Keratinocyte (primary cell): ENCODE results near the gene SDC1. TPM values are rescaled to one million over a fixed set of nuclear protein-coding genes. Genes with fewer than 3 reads are reported as not detected.

Source experiments
- DNase-seq: peaks from one replicate; pipeline ENCODE4 v3.0.0-alpha.2; 2011; ENCODE audit warnings: low read depth, missing footprints, low spot score
- FAIRE-seq: peaks from 2 replicates; lab custom pipeline; 2011; peaks lifted over from hg19 to GRCh38; lab: Jason Lieb, UNC
- H2AFZ ChIP-seq: 2 replicates; pipeline ENCODE4 v1.6.0; 2012; ENCODE audit warnings: low read length, control low read depth, inconsistent platforms; ENCODE audit not compliant: control insufficient read depth
- H3K27ac ChIP-seq: 2 replicates; pipeline ENCODE4 v1.5.1; 2011; ENCODE audit warnings: low read length; ENCODE audit not compliant: control insufficient read depth, insufficient read depth
- H3K27me3 ChIP-seq: 3 replicates; pipeline ENCODE4 v1.6.0; 2011; ENCODE audit warnings: low read length; ENCODE audit not compliant: control insufficient read depth, insufficient read depth; ENCODE audit errors: extremely low read depth
- H3K36me3 ChIP-seq, 2 experiments: 2 replicates in 1 of 2; 3 replicates in 1 of 2; pipeline ENCODE4 v1.5.1; 2011; ENCODE audit warnings: low read length in 2 of 2, mild to moderate bottlenecking in 1 of 2; ENCODE audit not compliant: control insufficient read depth in 2 of 2, insufficient read depth in 2 of 2; ENCODE audit errors: extremely low read depth in 1 of 2
- H3K4me1 ChIP-seq: 3 replicates; pipeline ENCODE4 v1.5.1; 2011; ENCODE audit warnings: low read length; ENCODE audit not compliant: control insufficient read depth, insufficient read depth; ENCODE audit errors: extremely low read depth
- H3K4me2 ChIP-seq: 3 replicates; pipeline ENCODE4 v1.6.0; 2011; ENCODE audit warnings: low read depth, low read length; ENCODE audit not compliant: control insufficient read depth, insufficient read depth; ENCODE audit errors: extremely low read depth
- H3K4me3 ChIP-seq, 3 experiments: fragments of 200-600 bp in 1 of 3; sonication (generic) in 1 of 3; 2 replicates in 2 of 3; 3 replicates in 1 of 3; pipeline ENCODE4 v1.5.1; 2011 to 2016; ENCODE audit warnings: low read length in 3 of 3, mild to moderate bottlenecking in 3 of 3, control low read depth in 2 of 3, inconsistent platforms in 1 of 3, low read depth in 1 of 3, mixed read lengths in 1 of 3, mixed run types in 1 of 3, moderate library complexity in 1 of 3; ENCODE audit not compliant: control insufficient read depth in 2 of 3, insufficient read depth in 2 of 3; ENCODE audit errors: extremely low read depth in 1 of 3
- H3K79me2 ChIP-seq: 2 replicates; pipeline ENCODE4 v1.6.0; 2012; ENCODE audit warnings: low read length; ENCODE audit not compliant: control insufficient read depth, insufficient read depth
- H3K9ac ChIP-seq: 3 replicates; pipeline ENCODE4 v1.6.0; 2011; ENCODE audit warnings: low read length; ENCODE audit not compliant: control insufficient read depth, insufficient read depth; ENCODE audit errors: extremely low read depth
- H3K9me1 ChIP-seq: 3 replicates; pipeline ENCODE4 v1.6.0; 2011; ENCODE audit warnings: low read length; ENCODE audit not compliant: control insufficient read depth, insufficient read depth; ENCODE audit errors: extremely low read depth
- H3K9me3 ChIP-seq: 2 replicates; pipeline ENCODE4 v1.5.1; 2012; ENCODE audit warnings: low read depth, low read length; ENCODE audit not compliant: control insufficient read depth
- H4K20me1 ChIP-seq: 3 replicates; pipeline ENCODE4 v1.6.0; 2011; ENCODE audit warnings: low read length; ENCODE audit not compliant: control insufficient read depth, insufficient read depth; ENCODE audit errors: extremely low read depth
- EZH2 ChIP-seq: IDR thresholded peaks from one replicate; pipeline ENCODE4 v1.6.1; 2012; ENCODE audit warnings: inconsistent platforms, mild to moderate bottlenecking, low read length, moderate library complexity
- dilution Hi-C: fragments of 300-500 bp; cut with MboI; formaldehyde crosslinking; loops from one replicate; pipeline ENCODE4 v1.7.0; 2020; ENCODE audit warnings: low sequenced_read_pairs; ENCODE audit not compliant: extremely low pct_ligation_motif_present
- polyA plus RNA-seq, 5 experiments: library from polyadenylated mRNA; depleted of rRNA in 3 of 5; stranded (reverse) in 3 of 5; stranded (forward) in 1 of 5; unstranded in 1 of 5; fragments of >200 nt; gene quantifications; 1 replicate in 1 of 5; 2 replicates in 3 of 5; 3 replicates in 1 of 5; pipeline versions ENCODE4 v1.2.1 to v1.2.3, GENCODE V29; 2011 to 2012; ENCODE audit warnings: missing spikeins in 2 of 5, low read depth in 1 of 5, low replicate concordance in 1 of 5
- TF ChIP-seq, protein P1 (sequence below), 3 experiments: IDR thresholded peaks in 1 of 3; conservative IDR thresholded peaks in 1 of 3; optimal IDR thresholded peaks in 1 of 3; 2 replicates in 2 of 3; 3 replicates in 1 of 3; pipeline versions ENCODE3 to v1.5.1; 2011; ENCODE audit warnings: low read length in 3 of 3, mild to moderate bottlenecking in 3 of 3, moderate library complexity in 2 of 3, control low read depth in 1 of 3, inconsistent platforms in 1 of 3; ENCODE audit not compliant: insufficient read depth in 2 of 3; ENCODE audit errors: extremely low read depth in 1 of 3

The SDC1 gene
- polyA plus RNA-seq, 1 donor (not counting 4 experiments of a cell fraction or from before 2014, with no cell fraction given), result 696 TPM

DNA sequence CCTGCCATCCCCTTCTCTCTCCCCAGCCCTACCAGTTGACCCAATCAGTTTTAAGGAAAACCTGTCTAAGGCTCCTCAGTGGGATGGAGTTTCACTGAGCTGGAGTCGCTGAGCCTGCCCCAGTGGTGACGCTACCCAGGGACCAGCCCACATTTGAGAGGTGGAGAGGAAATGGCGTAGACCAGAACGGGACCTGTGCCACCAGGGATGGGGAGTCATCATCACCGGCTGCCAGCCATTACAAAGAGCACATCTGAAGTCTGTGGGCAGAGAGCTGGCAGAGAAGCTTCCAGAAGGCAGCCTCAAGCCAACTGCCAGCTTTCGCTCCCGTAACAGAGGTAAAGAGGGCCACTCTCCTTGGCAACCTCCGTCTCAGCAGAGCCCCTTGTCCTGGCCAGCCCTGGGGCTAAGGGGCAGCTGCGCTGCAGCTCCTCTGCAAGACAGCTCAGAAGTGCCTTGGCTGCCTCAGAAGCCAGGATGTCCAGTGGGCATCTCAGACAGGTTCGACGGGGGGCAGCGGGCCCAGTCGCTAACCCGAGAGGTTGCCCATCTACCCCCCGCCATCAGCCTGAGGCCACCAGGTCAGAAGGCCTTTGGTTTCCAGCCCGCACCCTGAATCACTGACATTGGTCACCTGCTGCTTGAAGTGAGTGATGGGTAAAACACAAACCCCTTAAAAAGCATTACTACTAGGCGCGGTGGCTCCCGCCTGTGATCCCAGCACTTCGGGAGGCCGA lies 15.4 kb downstream of the SDC1 start:
- H3K9me3 ChIP-seq, result no peaks in the 10 kb centered on the region
- H3K79me2 ChIP-seq, result peaks cover 92% of the 10 kb centered on the region
- H3K4me2 ChIP-seq, result peak overlapping the region; percentile 62
- H2AFZ ChIP-seq, result no peak overlapping the region
- peak; percentile 78 for FAIRE-seq
- dilution Hi-C loops, result no loop called here
- H3K36me3 ChIP-seq, result peaks cover 32 to 77% of the 10 kb centered on the region in 2 experiments
- H3K9me1 ChIP-seq, result peaks cover 8% of the 10 kb centered on the region
- H3K4me1 ChIP-seq, result peaks cover 82% of the 10 kb centered on the region
- no peak for DNase-seq
- TF ChIP-seq EZH2, result no peak
- TF ChIP-seq, protein P1, sequence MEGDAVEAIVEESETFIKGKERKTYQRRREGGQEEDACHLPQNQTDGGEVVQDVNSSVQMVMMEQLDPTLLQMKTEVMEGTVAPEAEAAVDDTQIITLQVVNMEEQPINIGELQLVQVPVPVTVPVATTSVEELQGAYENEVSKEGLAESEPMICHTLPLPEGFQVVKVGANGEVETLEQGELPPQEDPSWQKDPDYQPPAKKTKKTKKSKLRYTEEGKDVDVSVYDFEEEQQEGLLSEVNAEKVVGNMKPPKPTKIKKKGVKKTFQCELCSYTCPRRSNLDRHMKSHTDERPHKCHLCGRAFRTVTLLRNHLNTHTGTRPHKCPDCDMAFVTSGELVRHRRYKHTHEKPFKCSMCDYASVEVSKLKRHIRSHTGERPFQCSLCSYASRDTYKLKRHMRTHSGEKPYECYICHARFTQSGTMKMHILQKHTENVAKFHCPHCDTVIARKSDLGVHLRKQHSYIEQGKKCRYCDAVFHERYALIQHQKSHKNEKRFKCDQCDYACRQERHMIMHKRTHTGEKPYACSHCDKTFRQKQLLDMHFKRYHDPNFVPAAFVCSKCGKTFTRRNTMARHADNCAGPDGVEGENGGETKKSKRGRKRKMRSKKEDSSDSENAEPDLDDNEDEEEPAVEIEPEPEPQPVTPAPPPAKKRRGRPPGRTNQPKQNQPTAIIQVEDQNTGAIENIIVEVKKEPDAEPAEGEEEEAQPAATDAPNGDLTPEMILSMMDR (optimal IDR thresholded peaks at IDR 0.05 in 1 of 3, IDR thresholded peaks at IDR 0.05 in 1 of 3, conservative IDR thresholded peaks at IDR 0.05 in 1 of 3; ENCODE audit: extremely low read depth in 1 of 3, insufficient read depth in 2 of 3, low read length in 3 of 3), result no peak
- H3K4me3 ChIP-seq, result no peak overlapping the region
- H3K9ac ChIP-seq, result peak overlapping the region; percentile 55
- H4K20me1 ChIP-seq, result peaks cover 34% of the 10 kb centered on the region
- peak overlapping the region; percentile 64 for H3K27ac ChIP-seq
- H3K27me3 ChIP-seq, result no peaks in the 10 kb centered on the region

DNA sequence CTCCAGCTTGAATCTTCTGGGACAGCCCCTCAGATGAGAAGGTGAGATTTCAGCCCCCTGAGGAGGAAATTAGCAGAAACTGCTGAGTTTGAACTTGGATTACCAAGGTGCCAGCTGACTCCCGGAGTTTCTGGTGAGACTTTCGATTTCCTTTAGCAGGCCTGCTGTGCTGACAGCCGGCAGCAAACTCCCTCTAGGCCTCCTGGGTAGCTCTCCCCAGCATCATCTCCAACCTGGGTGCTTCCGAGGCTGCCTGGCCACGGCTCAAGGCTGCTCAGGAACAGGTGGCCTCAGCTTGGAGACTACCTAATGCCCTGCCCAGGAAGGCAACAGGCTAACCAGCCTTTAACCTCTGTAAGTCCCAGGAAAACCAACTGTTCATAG lies 16.5 kb downstream of the SDC1 start:
- peak overlapping the region; percentile 55 for H3K9ac ChIP-seq
- DNase-seq (no peak), FAIRE-seq (no peak)
- TF ChIP-seq, protein P1 (optimal IDR thresholded peaks at IDR 0.05 in 1 of 3, IDR thresholded peaks at IDR 0.05 in 1 of 3, conservative IDR thresholded peaks at IDR 0.05 in 1 of 3; ENCODE audit: extremely low read depth in 1 of 3, insufficient read depth in 2 of 3, low read length in 3 of 3), result no peak
- TF ChIP-seq EZH2, result no peak
- H3K4me2 ChIP-seq, result peak overlapping the region; percentile 62
- no peaks in the 10 kb centered on the region for H3K9me3 ChIP-seq
- peaks cover 72% of the 10 kb centered on the region for H3K4me1 ChIP-seq
- peaks cover 5% of the 10 kb centered on the region for H3K9me1 ChIP-seq
- H2AFZ ChIP-seq, result no peak overlapping the region
- peaks cover 82% of the 10 kb centered on the region for H3K79me2 ChIP-seq
- H3K27ac ChIP-seq, result peak overlapping the region; percentile 64
- H3K36me3 ChIP-seq, result peaks cover 37 to 77% of the 10 kb centered on the region in 2 experiments
- dilution Hi-C loops, result no loop called here
- H3K27me3 ChIP-seq, result no peaks in the 10 kb centered on the region
- H4K20me1 ChIP-seq, result peaks cover 35% of the 10 kb centered on the region
- H3K4me3 ChIP-seq, result no peak overlapping the region
